ENCODE measurements around the gene BTBD16. TPM values are rescaled to one million over a fixed set of nuclear protein-coding genes. Genes with fewer than 3 reads are reported as not detected.

BTBD16 gene
- total RNA-seq, 1 experiment from 2014 or later: not detected

DNA sequence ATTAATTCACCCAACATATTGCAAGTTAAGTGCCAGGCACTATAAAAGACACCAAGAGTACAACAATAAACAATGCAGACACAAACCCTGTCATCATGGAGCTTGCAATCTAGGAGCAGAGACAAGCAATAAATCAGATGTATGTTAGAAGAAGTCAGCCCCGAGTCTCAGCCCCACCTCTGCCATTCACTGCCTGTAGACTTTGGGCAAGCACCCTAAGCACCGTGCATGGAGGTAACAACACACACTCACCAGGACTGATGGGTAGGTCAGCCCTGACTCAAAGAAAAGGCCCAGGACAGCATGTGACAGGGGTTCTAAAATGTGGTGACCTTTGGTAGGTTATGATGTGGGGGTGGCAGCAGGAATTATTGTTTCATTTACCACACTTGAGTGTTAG is 54.1 kb downstream of the BTBD16 start:
- no peak for DNase-seq
- H3K27me3 ChIP-seq (ENCODE audit: insufficient read depth, low read length): no peaks in the 10 kb centered on the region; the same call in 1 of the 2 replicates
- no peak overlapping the region for H3K9ac ChIP-seq (ENCODE audit: extremely low read depth, insufficient read length, low read length)
- Mint-ChIP-seq H3K9me3 (peaks cover 6 to 8% of the 10 kb centered on the region in 2 experiments; a peak in 2 of 5 replicates), H3K27ac (no peak overlapping the region), H3K36me3 (ENCODE audit: insufficient read depth in 1 of 3, low read depth in 3 of 3) (peaks cover 1 to 6% (median 2%) of the 10 kb centered on the region in 3 experiments; a peak in 4 of 7 replicates), H3K4me1 (peaks cover 15 to 16% of the 10 kb centered on the region in 2 experiments), H3K4me3 (no peak overlapping the region), H3K27me3 (ENCODE audit: low read depth) (no peaks in the 10 kb centered on the region; the same call in none of the 2 replicates)
- no peak overlapping the region for H2BK20ac ChIP-seq (ENCODE audit: low read depth, low read length, poor library complexity, severe bottlenecking)
- no peak overlapping the region for H3K4me2 ChIP-seq (ENCODE audit: insufficient read depth, insufficient read length, low read length)
- no peaks in the 10 kb centered on the region for H4K20me1 ChIP-seq (ENCODE audit: control insufficient read depth, insufficient read depth, insufficient read length)
- H2AK5ac ChIP-seq (ENCODE audit: insufficient read length, low read length): no peak overlapping the region
- H3K9me3 ChIP-seq (ENCODE audit: control insufficient read depth, low read depth, low read length): no peaks in the 10 kb centered on the region
- no peak overlapping the region for H2BK15ac ChIP-seq (ENCODE audit: low read depth, low read length)
- no peak overlapping the region for H3K56ac ChIP-seq (ENCODE audit: insufficient read length, low read depth, low read length)
- H2AFZ ChIP-seq (ENCODE audit: low read length): no peak overlapping the region
- no peak overlapping the region for H3K27ac ChIP-seq (ENCODE audit: insufficient read length, low read depth, low read length)
- no peaks in the 10 kb centered on the region for H3K79me2 ChIP-seq (ENCODE audit: insufficient read depth, low read length)
- no peak overlapping the region for H2BK12ac ChIP-seq (ENCODE audit: insufficient read length, low read depth, low read length)
- no peak overlapping the region for H3T11ph ChIP-seq (ENCODE audit: low read length)
- H3K79me1 ChIP-seq (ENCODE audit: insufficient read depth, low read depth, low read length, poor library complexity, severe bottlenecking): no peaks in the 10 kb centered on the region
- TF ChIP-seq, protein P1, sequence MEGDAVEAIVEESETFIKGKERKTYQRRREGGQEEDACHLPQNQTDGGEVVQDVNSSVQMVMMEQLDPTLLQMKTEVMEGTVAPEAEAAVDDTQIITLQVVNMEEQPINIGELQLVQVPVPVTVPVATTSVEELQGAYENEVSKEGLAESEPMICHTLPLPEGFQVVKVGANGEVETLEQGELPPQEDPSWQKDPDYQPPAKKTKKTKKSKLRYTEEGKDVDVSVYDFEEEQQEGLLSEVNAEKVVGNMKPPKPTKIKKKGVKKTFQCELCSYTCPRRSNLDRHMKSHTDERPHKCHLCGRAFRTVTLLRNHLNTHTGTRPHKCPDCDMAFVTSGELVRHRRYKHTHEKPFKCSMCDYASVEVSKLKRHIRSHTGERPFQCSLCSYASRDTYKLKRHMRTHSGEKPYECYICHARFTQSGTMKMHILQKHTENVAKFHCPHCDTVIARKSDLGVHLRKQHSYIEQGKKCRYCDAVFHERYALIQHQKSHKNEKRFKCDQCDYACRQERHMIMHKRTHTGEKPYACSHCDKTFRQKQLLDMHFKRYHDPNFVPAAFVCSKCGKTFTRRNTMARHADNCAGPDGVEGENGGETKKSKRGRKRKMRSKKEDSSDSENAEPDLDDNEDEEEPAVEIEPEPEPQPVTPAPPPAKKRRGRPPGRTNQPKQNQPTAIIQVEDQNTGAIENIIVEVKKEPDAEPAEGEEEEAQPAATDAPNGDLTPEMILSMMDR (conservative IDR thresholded peaks at IDR 0.05): no peak
- H4K8ac ChIP-seq (replicated peaks; ENCODE audit: insufficient read length, low read depth, low read length): no peak overlapping the region
- H3K23me2 ChIP-seq (ENCODE audit: insufficient read length, low read depth, low read length, poor library complexity, severe bottlenecking): no peaks in the 10 kb centered on the region
- H2BK120ac ChIP-seq (ENCODE audit: low read depth, low read length, poor library complexity, severe bottlenecking): no peak overlapping the region
- no peaks in the 10 kb centered on the region for H3K4me1 ChIP-seq (ENCODE audit: insufficient read depth, low read length)
- no peak overlapping the region for H4K5ac ChIP-seq (ENCODE audit: insufficient read length, low read depth, low read length)
- no peak overlapping the region for H4K91ac ChIP-seq (ENCODE audit: insufficient read length, low read depth, low read length)
- H3K4ac ChIP-seq (ENCODE audit: low read depth, low read length): no peak overlapping the region
- H2BK5ac ChIP-seq (ENCODE audit: insufficient read length, low read length): no peak overlapping the region
- H3K14ac ChIP-seq (ENCODE audit: insufficient read depth, low read length): no peak overlapping the region
- H3K23ac ChIP-seq (ENCODE audit: insufficient read length, low read depth, low read length): no peak overlapping the region
- WGBS (ENCODE audit: extremely low coverage, insufficient read length, low lambda C conversion rate): no CpG with 5 or more reads among the region's 2 CpGs
- no peak overlapping the region for H3K18ac ChIP-seq (ENCODE audit: insufficient read length, low read depth, low read length)
